ENCODE measurements around the gene SCAANT1.

GRCh38 chr3:63936925-63937324, 24.7 kb upstream of the SCAANT1 start:
- no peak for TF ChIP-seq CTCF (IDR thresholded peaks at IDR 0.05)
- no peak for TF ChIP-seq POLR2A (IDR thresholded peaks at IDR 0.05)
